AG09319 (cell line): ENCODE data around the gene RAPGEF5.

Experiments used
- DNase-seq: peaks from one replicate; pipeline ENCODE4 v3.0.0-alpha.2; 2010; ENCODE audit warnings: low read depth; ENCODE audit errors: extremely low read depth
- CTCF ChIP-seq: IDR thresholded peaks from 2 replicates; pipeline ENCODE4 v1.5.1; 2011; ENCODE audit warnings: low read depth, mild to moderate bottlenecking, inconsistent platforms, low read length, moderate library complexity

Gene RAPGEF5

GRCh38 chr7:22357311-22358175 lies 589 bp upstream of the RAPGEF5 start:
- no peak for DNase-seq
- TF ChIP-seq CTCF: no peak

GRCh38 chr7:22356010-22356691 lies 803 bp downstream of the RAPGEF5 start:
- no peak for TF ChIP-seq CTCF
- DNase-seq: no peak

- DNase-seq: no peak
- no peak for TF ChIP-seq CTCF
These were observed 1.3 kb downstream of the RAPGEF5 start for GRCh38 chr7:22355620-22356009.

GRCh38 chr7:22354462-22354861 lies 2.5 kb downstream of the RAPGEF5 start:
- DNase-seq: no peak

GRCh38 chr7:22352887-22353286 lies 4.1 kb downstream of the RAPGEF5 start:
- TF ChIP-seq CTCF: no peak
- DNase-seq: no peak

More at GRCh38 chr7:22354462-22354861, 2.5 kb downstream of the RAPGEF5 start:
- no peak for TF ChIP-seq CTCF

- no peak for TF ChIP-seq CTCF
- DNase-seq: no peak
These were observed 5.1 kb downstream of the RAPGEF5 start for GRCh38 chr7:22351878-22352277.

GRCh38 chr7:22351329-22351692 lies 5.6 kb downstream of the RAPGEF5 start:
- no peak for DNase-seq
- no peak for TF ChIP-seq CTCF
